A549 (cell line): Measurements from ENCODE around the gene CYLD. TPM values are rescaled to one million over a fixed set of nuclear protein-coding genes. Genes with fewer than 3 reads are reported as not detected.

ENCODE experiments used
- ATAC-seq, 2 experiments: fragments of 200-7000 bp in 1 of 2; fragments of >200 bp in 1 of 2; cut with Nextera tagmentation in 1 of 2; cut with Tn5 transposase in 1 of 2; 3 replicates each; pipeline versions ENCODE4 v1.8.0 to v1.9.1; 2018 to 2020; ENCODE audit warnings: mild to moderate bottlenecking in 1 of 2, moderate library complexity in 1 of 2
- CTCF ChIA-PET: fragments of 300-600 bp; sonication (Branson Sonifier 250); formaldehyde crosslinking; extraction: SDS; loops from one replicate; lab custom pipeline; 2021; ENCODE audit warnings: antibody characterized with exemption, inconsistent platforms; lab: Yijun Ruan, JAX
- POLR2A ChIA-PET: fragments of 350-600 bp; formaldehyde crosslinking; extraction: SDS; loops from one replicate; lab custom pipeline; 2021; ENCODE audit warnings: antibody characterized with exemption, inconsistent platforms; lab: Yijun Ruan, JAX
- DNase-seq, 2 experiments: peaks; one replicate each; pipeline versions ENCODE4 v3.0.0 to v3.0.0-alpha.2; 2011 to 2016; ENCODE audit warnings: low read depth in 1 of 2, low spot score in 1 of 2
- FAIRE-seq: peaks from 2 replicates; lab custom pipeline; 2011; peaks lifted over from hg19 to GRCh38; lab: Jason Lieb, UNC
- H3K27ac ChIP-seq, 2 experiments: fragments of >200 bp; sonication (Bioruptor Twin); formaldehyde crosslinking; 3 replicates each; pipeline ENCODE4 v1.5.1; 2016 to 2017
- H3K4me1 ChIP-seq: fragments of >200 bp; sonication (Bioruptor Twin); formaldehyde crosslinking; 3 replicates; pipeline ENCODE4 v1.6.1; 2016
- H3K4me2 ChIP-seq: fragments of >200 bp; sonication (Bioruptor Twin); formaldehyde crosslinking; 3 replicates; pipeline ENCODE4 v1.6.1; 2016
- H3K4me3 ChIP-seq: fragments of >200 bp; sonication (Bioruptor Twin); formaldehyde crosslinking; 3 replicates; pipeline ENCODE4 v1.5.1; 2016
- H3K9me3 ChIP-seq: fragments of >200 bp; sonication (Bioruptor Twin); formaldehyde crosslinking; 3 replicates; pipeline ENCODE4 v1.6.1; 2016
- CBX2 ChIP-seq: fragments of 200-600 bp; sonication (generic); IDR thresholded peaks from 2 replicates; pipeline ENCODE4 v1.6.1; 2016; ENCODE audit warnings: low read depth, mild to moderate bottlenecking, borderline replicate concordance
- CBX8 ChIP-seq: fragments of 200-600 bp; sonication (generic); IDR thresholded peaks from 2 replicates; pipeline ENCODE4 v1.6.1; 2016
- CHD4 ChIP-seq: fragments of 200-600 bp; sonication (generic); IDR thresholded peaks from 2 replicates; pipeline ENCODE4 v1.6.1; 2016; ENCODE audit warnings: antibody characterized with exemption, mild to moderate bottlenecking, borderline replicate concordance
- EHF ChIP-seq: fragments of 250-450 bp; sonication (Bioruptor Pico); IDR thresholded peaks from 2 replicates; pipeline ENCODE4 v1.5.0; 2020; ENCODE audit warnings: mild to moderate bottlenecking
- ELK1 ChIP-seq: fragments of 150-350 bp; IDR thresholded peaks from 2 replicates; pipeline ENCODE4 v1.6.1; 2014; ENCODE audit warnings: low read depth, mild to moderate bottlenecking, low read length
- GATA3 ChIP-seq: IDR thresholded peaks from 2 replicates; pipeline ENCODE4 v1.6.1; 2012; ENCODE audit warnings: borderline replicate concordance
- HMGXB4 ChIP-seq: fragments of 250-450 bp; sonication (Bioruptor Pico); IDR thresholded peaks from 2 replicates; pipeline ENCODE4 v1.5.0; 2021; ENCODE audit warnings: mild to moderate bottlenecking, moderate library complexity, borderline replicate concordance
- HOXB5 ChIP-seq: fragments of 250-450 bp; sonication (Bioruptor Pico); IDR thresholded peaks from 2 replicates; pipeline ENCODE4 v1.5.0; 2020; ENCODE audit warnings: mild to moderate bottlenecking, moderate library complexity
- JUN ChIP-seq, 2 experiments: fragments of >200 bp; sonication (Bioruptor Twin); formaldehyde crosslinking; IDR thresholded peaks; 2 replicates in 1 of 2; 3 replicates in 1 of 2; pipeline ENCODE4 v1.6.1; 2016 to 2017
- JUNB ChIP-seq: fragments of >200 bp; sonication (Bioruptor Twin); formaldehyde crosslinking; IDR thresholded peaks from 2 replicates; pipeline ENCODE4 v1.6.1; 2016
- NPAS2 ChIP-seq: fragments of 250-450 bp; sonication (Bioruptor Pico); IDR thresholded peaks from 2 replicates; pipeline ENCODE4 v1.8.0; 2022; ENCODE audit warnings: mild to moderate bottlenecking, moderate library complexity, borderline replicate concordance
- NR3C1 ChIP-seq: fragments of >200 bp; sonication (Bioruptor Twin); formaldehyde crosslinking; IDR thresholded peaks from 3 replicates; pipeline ENCODE4 v1.6.1; 2017
- POLR2A ChIP-seq: IDR thresholded peaks from 2 replicates; pipeline ENCODE4 v1.6.1; 2012; ENCODE audit warnings: mild to moderate bottlenecking, low read length
- RARB ChIP-seq: fragments of 250-450 bp; sonication (Bioruptor Pico); IDR thresholded peaks from 2 replicates; pipeline ENCODE4 v1.8.0; 2021; ENCODE audit warnings: mild to moderate bottlenecking, moderate library complexity
- REST ChIP-seq: fragments of 200-600 bp; sonication (generic); IDR thresholded peaks from 2 replicates; pipeline ENCODE4 v1.6.1; 2016; ENCODE audit warnings: antibody characterized with exemption, mild to moderate bottlenecking, moderate library complexity
- RNF2 ChIP-seq: fragments of 200-600 bp; sonication (generic); IDR thresholded peaks from 2 replicates; pipeline ENCODE4 v1.6.1; 2016; ENCODE audit warnings: low read depth, mild to moderate bottlenecking, antibody characterized with exemption, moderate library complexity, borderline replicate concordance
- SMC3 ChIP-seq: fragments of >200 bp; sonication (Bioruptor Twin); formaldehyde crosslinking; IDR thresholded peaks from 3 replicates; pipeline ENCODE4 v1.6.1; 2018; ENCODE audit warnings: inconsistent platforms
- TFCP2L1 ChIP-seq: fragments of 250-450 bp; sonication (Bioruptor Pico); IDR thresholded peaks from 2 replicates; pipeline ENCODE4 v1.5.0; 2021; ENCODE audit warnings: mild to moderate bottlenecking
- USF2 ChIP-seq: fragments of 450-650 bp; IDR thresholded peaks from 2 replicates; pipeline ENCODE4 v1.6.1; 2014; ENCODE audit warnings: antibody characterized with exemption
- ZC3H11A ChIP-seq: fragments of 450-650 bp; IDR thresholded peaks from 2 replicates; pipeline ENCODE4 v1.6.1; 2014; ENCODE audit warnings: antibody characterized with exemption, mild to moderate bottlenecking
- WGBS: methylation state at CpG from one replicate; pipeline ENCODE4 v1.1.6; 2017; ENCODE audit errors: missing lambda C conversion rate; 5-methylcytosine and 5-hydroxymethylcytosine counted together
- polyA plus RNA-seq, 4 experiments: library from polyadenylated mRNA; depleted of rRNA in 3 of 4; stranded (reverse); fragments of >200 nt; fragmentation: RNase III in 1 of 4; extraction: RNeasy Plus Mini Kit Qiagen cat#74134 plus additional on column Dnase treatment in 1 of 4; gene quantifications; 2 replicates in 3 of 4; 3 replicates in 1 of 4; pipeline ENCODE4 v1.2.3, GENCODE V29; 2011 to 2017

CYLD gene
- polyA plus RNA-seq, 2 of the 4 experiments (the other 2 are of a cell fraction): 6.5 to 12.7 TPM

- no peak for TF ChIP-seq TFCP2L1 (CRISPR knock-in tag)
- TF ChIP-seq SMC3: no peak
- no peak for TF ChIP-seq USF2
- no peak for TF ChIP-seq POLR2A
Measured at GRCh38 chr16:50771366-50771765, 29.5 kb downstream of the CYLD start (continued).

- TF ChIP-seq JUN (IDR thresholded peaks at IDR 0.05) (no peak), HOXB5 (no peak), RARB (CRISPR knock-in tag) (no peak), SMC3 (no peak), HMGXB4 (no peak), EHF (CRISPR knock-in tag) (no peak), ELK1 (no peak), CBX2 (no peak), NPAS2 (CRISPR knock-in tag) (no peak), REST (no peak), RNF2 (no peak), NR3C1 (no peak), GATA3 (no peak), ZC3H11A (no peak), CHD4 (no peak), JUNB (no peak), USF2 (no peak), CBX8 (no peak)
- TF ChIP-seq, all 56 proteins: peak for 0
- DNase-seq (no peak), ATAC-seq (no peak), FAIRE-seq (no peak)
- H3K4me3 ChIP-seq: no peak overlapping the region
- ChIA-PET POLR2A (no interaction called here), CTCF (interaction anchor here (1.0 kb wide), 1 partner anchor 32 kb away, joined by 3 read pairs; no protein-coding TSS in a partner anchor)
- no peak overlapping the region for H3K27ac ChIP-seq
- H3K4me1 ChIP-seq: no peaks in the 10 kb centered on the region
- 86% methylated on average over 5 of the region's 5 CpGs for WGBS
- H3K4me2 ChIP-seq: no peak overlapping the region
- H3K9me3 ChIP-seq: no peaks in the 10 kb centered on the region
Measured at GRCh38 chr16:50774405-50774804, 32.5 kb downstream of the CYLD start.
